HG03558 (cell line): ENCODE data around the gene USP17L12.
"Not testable (repeated sequence)": the region's sequence is repeated elsewhere in the genome, so short reads cannot be mapped to it uniquely, and the experiment has no call there.

ENCODE experiments used
- ATAC-seq: cut with Tn5 transposase; IDR thresholded peaks from one replicate; pipeline ENCODE4 v1.9.1; 2021; ENCODE audit warnings: moderate number of reproducible peaks; ENCODE audit not compliant: unreplicated experiment; ENCODE audit errors: extremely low read depth

The USP17L12 gene

GRCh38 chr4:9219852-9220251 is at the start of gene USP17L12:
USP17L12 (plus strand) TSS chr4:9220152; CDS start chr4:9220152, 0 bp downstream.
- not testable (repeated sequence) for ATAC-seq

GRCh38 chr4:9210357-9210756 is 9.6 kb upstream of the USP17L12 start, which contains the start of gene USP17L10:
USP17L10 (plus strand) TSS chr4:9210657; CDS start chr4:9210657, 0 bp downstream.
- ATAC-seq = not testable (repeated sequence)

DNA sequence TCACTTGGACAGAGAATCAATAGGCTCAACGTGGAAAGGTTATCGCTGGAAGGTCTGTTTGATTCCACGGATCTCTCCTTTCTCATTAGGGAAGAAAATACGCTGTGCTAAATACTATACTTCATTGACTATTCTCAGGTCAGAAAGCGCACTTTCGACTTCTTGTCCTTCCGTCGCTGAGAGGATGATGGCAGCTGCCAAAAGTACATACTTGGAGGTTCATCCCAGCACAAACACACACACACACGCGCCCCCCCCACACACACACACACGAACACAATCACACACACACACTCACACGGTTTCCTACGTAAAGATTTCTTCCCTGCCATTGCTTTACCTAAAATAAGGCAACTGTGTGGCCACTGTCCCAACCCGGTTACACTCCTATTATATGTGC is 5.3 kb upstream of the USP17L12 start:
- not testable (repeated sequence) for ATAC-seq

DNA sequence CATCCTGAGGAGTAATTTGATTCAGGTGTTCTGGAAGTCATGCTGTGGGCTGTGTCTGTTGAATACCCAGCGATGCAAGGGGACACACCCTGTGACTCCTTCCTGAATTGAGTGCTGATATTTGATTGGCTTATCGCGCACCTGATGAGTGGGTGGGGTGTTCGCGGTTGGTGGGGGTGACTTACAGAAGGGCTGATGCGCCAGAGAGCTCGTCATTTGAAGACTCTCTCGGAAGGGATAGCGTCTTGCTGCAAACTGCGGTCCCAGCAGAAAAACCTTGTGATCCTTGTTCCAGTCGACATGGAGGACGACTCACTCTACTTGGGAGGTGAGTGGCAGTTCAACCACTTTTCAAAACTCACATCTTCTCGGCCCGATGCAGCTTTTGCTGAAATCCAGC is 4.8 kb upstream of the USP17L12 start, which contains the start of gene USP17L11:
Gene USP17L11, plus strand, starts transcription at position 301 of the 400 bp plus-strand sequence. Its CDS starts 0 bp downstream, at position 301.
- ATAC-seq = not testable (repeated sequence)

DNA sequence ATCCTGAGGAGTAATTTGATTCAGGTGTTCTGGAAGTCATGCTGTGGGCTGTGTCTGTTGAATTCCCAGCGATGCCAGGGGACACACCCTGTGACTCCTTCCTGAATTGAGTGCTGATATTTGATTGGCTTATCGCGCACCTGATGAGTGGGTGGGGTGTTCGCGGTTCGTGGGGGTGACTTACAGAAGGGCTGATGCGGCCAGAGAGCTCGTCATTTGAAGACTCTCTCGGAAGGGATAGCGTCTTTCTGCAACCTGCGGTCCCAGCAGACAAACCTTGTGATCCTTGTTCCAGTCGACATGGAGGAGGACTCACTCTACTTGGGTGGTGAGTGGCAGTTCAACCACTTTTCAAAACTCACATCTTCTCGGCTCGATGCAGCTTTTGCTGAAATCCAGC is 4.6 kb downstream of the USP17L12 start, which contains the start of gene USP17L13:
Gene USP17L13, plus strand, starts transcription at position 301 of the 400 bp plus-strand sequence. Its CDS starts 0 bp downstream, at position 301.
- ATAC-seq = not testable (repeated sequence)

- not testable (repeated sequence) for ATAC-seq
Measured at GRCh38 chr4:9230249-9230648, 10.3 kb downstream of the USP17L12 start.

DNA sequence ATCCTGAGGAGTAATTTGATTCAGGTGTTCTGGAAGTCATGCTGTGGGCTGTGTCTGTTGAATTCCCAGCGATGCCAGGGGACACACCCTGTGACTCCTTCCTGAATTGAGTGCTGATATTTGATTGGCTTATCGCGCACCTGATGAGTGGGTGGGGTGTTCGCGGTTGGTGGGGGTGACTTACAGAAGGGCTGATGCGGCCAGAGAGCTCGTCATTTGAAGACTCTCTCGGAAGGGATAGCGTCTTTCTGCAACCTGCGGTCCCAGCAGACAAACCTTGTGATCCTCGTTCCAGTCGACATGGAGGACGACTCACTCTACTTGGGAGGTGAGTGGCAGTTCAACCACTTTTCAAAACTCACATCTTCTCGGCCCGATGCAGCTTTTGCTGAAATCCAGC is 14.1 kb downstream of the USP17L12 start, which contains the start of gene USP17L15:
Gene USP17L15, plus strand, starts transcription at position 301 of the 400 bp plus-strand sequence. Its CDS starts 0 bp downstream, at position 301.
- not testable (repeated sequence) for ATAC-seq

DNA sequence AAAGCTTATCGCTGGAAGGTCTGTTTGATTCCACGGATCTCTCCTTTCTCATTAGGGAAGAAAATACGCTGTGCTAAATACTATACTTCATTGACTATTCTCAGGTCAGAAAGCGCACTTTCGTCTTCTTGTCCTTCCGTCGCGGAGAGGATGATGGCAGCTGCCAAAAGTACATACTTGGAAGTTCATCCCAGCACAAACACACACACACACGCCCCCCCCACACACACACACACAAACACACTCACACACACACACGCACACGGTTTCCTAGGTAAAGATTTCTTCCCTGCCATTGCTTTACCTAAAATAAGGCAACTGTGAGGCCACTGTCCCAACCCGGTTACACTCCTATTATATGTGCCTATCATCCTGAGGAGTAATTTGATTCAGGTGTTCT is 18.5 kb downstream of the USP17L12 start:
- ATAC-seq = not testable (repeated sequence)

GRCh38 chr4:9243579-9243978 is 23.6 kb downstream of the USP17L12 start, which contains the start of gene USP17L17:
USP17L17 (plus strand) TSS chr4:9243879; CDS start chr4:9243879, 0 bp downstream.
- ATAC-seq = not testable (repeated sequence)

DNA sequence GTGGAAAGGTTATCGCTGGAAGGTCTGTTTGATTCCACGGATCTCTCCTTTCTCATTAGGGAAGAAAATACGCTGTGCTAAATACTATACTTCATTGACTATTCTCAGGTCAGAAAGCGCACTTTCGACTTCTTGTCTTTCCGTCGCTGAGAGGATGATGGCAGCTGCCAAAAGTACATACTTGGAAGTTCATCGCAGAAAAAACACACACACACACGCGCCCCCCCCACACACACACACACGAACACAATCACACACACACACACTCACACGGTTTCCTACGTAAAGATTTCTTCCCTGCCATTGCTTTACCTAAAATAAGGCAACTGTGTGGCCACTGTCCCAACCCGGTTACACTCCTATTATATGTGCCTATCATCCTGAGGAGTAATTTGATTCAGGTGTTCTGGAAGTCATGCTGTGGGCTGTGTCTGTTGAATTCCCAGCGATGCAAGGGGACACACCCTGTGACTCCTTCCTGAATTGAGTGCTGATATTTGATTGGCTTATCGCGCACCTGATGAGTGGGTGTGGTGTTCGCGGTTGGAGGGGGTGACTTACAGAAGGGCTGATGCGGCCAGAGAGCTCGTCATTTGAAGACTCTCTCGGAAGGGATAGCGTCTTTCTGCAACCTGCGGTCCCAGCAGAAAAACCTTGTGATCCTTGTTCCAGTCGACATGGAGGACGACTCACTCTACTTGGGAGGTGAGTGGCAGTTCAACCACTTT is 28.2 kb downstream of the USP17L12 start, which contains the start of gene USP17L18:
Gene USP17L18, plus strand, starts transcription at position 678 of the 728 bp plus-strand sequence. Its CDS starts 0 bp downstream, at position 678.
- not testable (repeated sequence) for ATAC-seq

DNA sequence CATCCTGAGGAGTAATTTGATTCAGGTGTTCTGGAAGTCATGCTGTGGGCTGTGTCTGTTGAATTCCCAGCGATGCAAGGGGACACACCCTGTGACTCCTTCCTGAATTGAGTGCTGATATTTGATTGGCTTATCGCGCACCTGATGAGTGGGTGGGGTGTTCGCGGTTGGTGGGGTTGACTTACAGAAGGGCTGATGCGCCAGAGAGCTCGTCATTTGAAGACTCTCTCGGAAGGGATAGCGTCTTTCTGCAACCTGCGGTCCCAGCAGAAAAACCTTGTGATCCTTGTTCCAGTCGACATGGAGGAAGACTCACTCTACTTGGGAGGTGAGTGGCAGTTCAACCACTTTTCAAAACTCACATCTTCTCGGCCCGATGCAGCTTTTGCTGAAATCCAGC is 33.1 kb downstream of the USP17L12 start, which contains the start of gene USP17L19:
Gene USP17L19, plus strand, starts transcription at position 301 of the 400 bp plus-strand sequence. Its CDS starts 0 bp downstream, at position 301.
- ATAC-seq = not testable (repeated sequence)

GRCh38 chr4:9257824-9258223 is 37.9 kb downstream of the USP17L12 start, which contains the start of gene USP17L20:
USP17L20 (plus strand) TSS chr4:9258124; CDS start chr4:9258124, 0 bp downstream.
- not testable (repeated sequence) for ATAC-seq

DNA sequence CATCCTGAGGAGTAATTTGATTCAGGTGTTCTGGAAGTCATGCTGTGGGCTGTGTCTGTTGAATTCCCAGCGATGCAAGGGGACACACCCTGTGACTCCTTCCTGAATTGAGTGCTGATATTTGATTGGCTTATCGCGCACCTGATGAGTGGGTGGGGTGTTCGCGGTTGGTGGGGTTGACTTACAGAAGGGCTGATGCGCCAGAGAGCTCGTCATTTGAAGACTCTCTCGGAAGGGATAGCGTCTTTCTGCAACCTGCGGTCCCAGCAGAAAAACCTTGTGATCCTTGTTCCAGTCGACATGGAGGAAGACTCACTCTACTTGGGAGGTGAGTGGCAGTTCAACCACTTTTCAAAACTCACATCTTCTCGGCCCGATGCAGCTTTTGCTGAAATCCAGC is 42.6 kb downstream of the USP17L12 start, which contains the start of gene USP17L21:
Gene USP17L21, plus strand, starts transcription at position 301 of the 400 bp plus-strand sequence. Its CDS starts 0 bp downstream, at position 301.
- ATAC-seq = not testable (repeated sequence)

GRCh38 chr4:9267319-9267718 is 47.4 kb downstream of the USP17L12 start, which contains the start of gene USP17L22:
USP17L22 (plus strand) TSS chr4:9267619; CDS start chr4:9267619, 0 bp downstream.
- ATAC-seq = not testable (repeated sequence)
